Measurements from ENCODE around the gene PIK3C2A.

- no peak for TF ChIP-seq CTCF (IDR thresholded peaks at IDR 0.05)
- TF ChIP-seq POLR2A (IDR thresholded peaks at IDR 0.05): no peak
- no peak for TF ChIP-seq POLR2AphosphoS5 (IDR thresholded peaks at IDR 0.05)
- TF ChIP-seq EP300 (IDR thresholded peaks at IDR 0.05): no peak
These were observed 1.3 kb downstream of the PIK3C2A start for GRCh38 chr11:17206463-17206862.
